ENCODE results near the gene EIF4E1B. TPM values are rescaled to one million over a fixed set of nuclear protein-coding genes. Genes with fewer than 3 reads are reported as not detected.

The EIF4E1B gene
- total RNA-seq, 1 donor from 2014 or later = 0.06 TPM

DNA sequence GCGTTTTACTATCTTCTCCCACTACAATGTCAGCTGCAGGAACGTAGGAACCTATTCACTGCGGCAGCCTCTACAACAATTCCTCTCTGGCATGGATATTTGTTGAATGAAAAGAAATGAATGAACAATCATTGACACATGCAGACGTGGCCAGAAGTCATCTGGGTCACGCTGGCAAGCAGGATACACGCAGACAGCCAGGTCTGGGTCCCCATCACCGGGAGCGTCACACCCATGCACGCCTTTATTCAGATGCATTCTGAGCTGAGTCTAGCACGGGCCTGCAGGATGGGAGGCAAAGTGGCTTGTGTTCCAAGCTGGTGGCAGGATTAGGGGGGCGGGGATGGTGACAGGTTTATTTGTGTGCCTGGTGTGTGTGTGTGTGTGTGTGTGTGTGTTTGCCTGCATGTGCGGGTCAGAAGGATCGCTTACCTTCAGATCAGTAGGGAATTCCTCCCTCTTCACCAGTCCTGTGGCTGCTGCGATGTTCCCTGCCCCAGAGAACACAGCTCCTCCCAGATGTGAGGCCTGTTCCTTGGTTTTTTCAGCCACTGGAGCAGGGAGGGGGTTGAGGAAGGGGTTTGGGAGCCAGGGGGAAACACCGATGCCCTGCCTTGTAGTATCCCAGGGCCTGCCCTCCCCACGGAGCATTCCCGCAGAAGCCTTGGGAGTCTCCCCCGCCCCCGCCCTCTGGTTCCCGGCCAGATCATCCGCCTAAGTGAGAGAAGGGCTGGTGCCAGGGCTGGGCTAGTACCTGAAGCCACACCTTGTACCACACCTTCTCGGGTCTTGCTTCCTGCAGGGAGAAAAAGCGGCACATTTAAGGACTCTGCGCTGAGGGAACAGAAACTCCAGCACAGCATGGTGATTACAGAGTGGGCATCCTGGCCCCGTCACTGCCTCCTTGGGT lies 4.3 kb upstream of the EIF4E1B start:
- no peaks in the 10 kb centered on the region for H3K36me3 Mint-ChIP-seq
- Histone ChIP-seq H3K36me3 (no peaks in the 10 kb centered on the region), H4K20me1 (ENCODE audit: low read depth) (peaks cover 23% of the 10 kb centered on the region), H3K9ac (no peak overlapping the region), H3K27me3 (peaks cover 77% of the 10 kb centered on the region), H3K4me1 (peaks cover 15% of the 10 kb centered on the region), H3K27ac (no peak overlapping the region), H3F3A (ENCODE audit: low read depth) (peaks cover 16% of the 10 kb centered on the region), H2AFZ (replicated peaks) (no peak overlapping the region), H3K4me3 (no peak overlapping the region), H3K4me2 (no peak overlapping the region), H3K79me2 (ENCODE audit: low read depth) (no peaks in the 10 kb centered on the region), H3K9me3 (ENCODE audit: low read depth) (no peaks in the 10 kb centered on the region)
- H3K4me1 Mint-ChIP-seq = peaks cover 27% of the 10 kb centered on the region
- peaks cover 62% of the 10 kb centered on the region for H3K27me3 Mint-ChIP-seq (ENCODE audit: insufficient read depth, low read depth)
- H3K27ac Mint-ChIP-seq = no peak overlapping the region
- no peak for TF ChIP-seq EZH2 (IDR thresholded peaks at IDR 0.05)
- no peak for TF ChIP-seq CTCF (IDR thresholded peaks at IDR 0.05)
- no peak for TF ChIP-seq EZH2phosphoT487 (IDR thresholded peaks at IDR 0.05)
- H3K4me3 Mint-ChIP-seq = peak overlapping the region; percentile 14
- H3K9me3 Mint-ChIP-seq = peaks cover 3% of the 10 kb centered on the region
- no peak for DNase-seq (ENCODE audit: low spot score)

DNA sequence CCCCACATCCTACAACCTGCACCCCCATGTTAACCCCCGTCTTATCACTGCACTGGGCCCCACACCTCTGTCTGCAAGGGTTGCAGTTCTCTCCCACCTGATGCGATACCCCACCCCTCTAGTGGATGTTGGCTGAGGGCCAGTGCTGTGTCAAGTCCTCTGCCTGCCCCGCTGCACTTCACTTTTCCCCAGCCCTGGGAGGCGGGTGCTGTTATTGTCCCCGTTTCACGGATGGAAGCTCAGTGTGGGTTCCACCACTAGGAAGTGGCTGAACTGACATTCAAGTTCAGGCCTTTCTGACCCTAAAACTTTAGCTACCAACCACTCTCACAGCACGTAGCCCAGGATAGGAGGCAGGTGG lies 3.6 kb upstream of the EIF4E1B start:
- TF ChIP-seq EZH2phosphoT487 (IDR thresholded peaks at IDR 0.05) (no peak), EZH2 (IDR thresholded peaks at IDR 0.05) (no peak), CTCF (IDR thresholded peaks at IDR 0.05) (no peak)
- Histone ChIP-seq H3K4me1 (peaks cover 15% of the 10 kb centered on the region), H3K27me3 (peaks cover 77% of the 10 kb centered on the region), H3K36me3 (no peaks in the 10 kb centered on the region), H3F3A (ENCODE audit: low read depth) (peaks cover 16% of the 10 kb centered on the region), H3K4me3 (no peak overlapping the region), H4K20me1 (ENCODE audit: low read depth) (peaks cover 23% of the 10 kb centered on the region), H3K27ac (no peak overlapping the region), H2AFZ (replicated peaks) (no peak overlapping the region), H3K9ac (no peak overlapping the region), H3K79me2 (ENCODE audit: low read depth) (no peaks in the 10 kb centered on the region), H3K4me2 (no peak overlapping the region), H3K9me3 (ENCODE audit: low read depth) (no peaks in the 10 kb centered on the region)
- no peak for DNase-seq (ENCODE audit: low spot score)
- H3K4me1 Mint-ChIP-seq = peaks cover 28% of the 10 kb centered on the region
- no peaks in the 10 kb centered on the region for H3K36me3 Mint-ChIP-seq
- H3K27ac Mint-ChIP-seq = no peak overlapping the region
- no peak overlapping the region for H3K4me3 Mint-ChIP-seq
- H3K27me3 Mint-ChIP-seq (ENCODE audit: insufficient read depth, low read depth) = peaks cover 62% of the 10 kb centered on the region
- H3K9me3 Mint-ChIP-seq = peaks cover 3% of the 10 kb centered on the region

DNA sequence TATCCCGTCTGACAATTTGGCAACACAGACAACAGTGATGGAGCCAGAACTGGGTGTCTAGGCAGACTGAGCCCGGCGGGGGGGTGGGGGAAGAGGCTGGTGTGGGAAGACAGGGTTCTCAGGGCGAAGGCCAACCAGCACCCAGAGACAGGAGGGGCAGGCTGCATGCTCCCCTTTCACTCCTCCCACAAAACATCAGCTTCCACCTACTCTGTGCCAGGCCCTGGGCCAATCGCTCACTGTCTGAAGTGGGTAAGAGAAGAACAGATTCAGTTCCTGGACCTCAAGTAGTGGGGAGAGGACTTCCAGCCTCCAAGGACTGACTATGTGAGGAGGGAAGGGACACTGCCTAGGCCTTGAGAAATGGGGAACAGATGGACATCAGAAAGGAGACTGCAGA lies 2.9 kb upstream of the EIF4E1B start:
- no peaks in the 10 kb centered on the region for H3K79me2 ChIP-seq (ENCODE audit: low read depth)
- no peak overlapping the region for H3K9ac ChIP-seq
- TF ChIP-seq CTCF (IDR thresholded peaks at IDR 0.05) = no peak
- no peak for TF ChIP-seq EZH2phosphoT487 (IDR thresholded peaks at IDR 0.05)
- TF ChIP-seq EZH2 (IDR thresholded peaks at IDR 0.05) = no peak
- H3K36me3 ChIP-seq = no peaks in the 10 kb centered on the region
- Mint-ChIP-seq H3K27ac (no peak overlapping the region), H3K27me3 (ENCODE audit: insufficient read depth, low read depth) (peaks cover 61% of the 10 kb centered on the region), H3K4me3 (no peak overlapping the region), H3K36me3 (no peaks in the 10 kb centered on the region), H3K4me1 (peaks cover 29% of the 10 kb centered on the region), H3K9me3 (peaks cover 2% of the 10 kb centered on the region)
- peaks cover 77% of the 10 kb centered on the region for H3K27me3 ChIP-seq
- peaks cover 16% of the 10 kb centered on the region for H3F3A ChIP-seq (ENCODE audit: low read depth)
- no peak for DNase-seq (ENCODE audit: low spot score)
- H3K4me2 ChIP-seq = no peak overlapping the region
- no peak overlapping the region for H3K27ac ChIP-seq
- peaks cover 23% of the 10 kb centered on the region for H4K20me1 ChIP-seq (ENCODE audit: low read depth)
- no peaks in the 10 kb centered on the region for H3K9me3 ChIP-seq (ENCODE audit: low read depth)
- peaks cover 15% of the 10 kb centered on the region for H3K4me1 ChIP-seq
- H3K4me3 ChIP-seq = no peak overlapping the region
- no peak overlapping the region for H2AFZ ChIP-seq (replicated peaks)

Measured in neural progenitor cell (in vitro differentiated cells).